ENCODE measurements around the gene WHRN.

Gene WHRN

DNA sequence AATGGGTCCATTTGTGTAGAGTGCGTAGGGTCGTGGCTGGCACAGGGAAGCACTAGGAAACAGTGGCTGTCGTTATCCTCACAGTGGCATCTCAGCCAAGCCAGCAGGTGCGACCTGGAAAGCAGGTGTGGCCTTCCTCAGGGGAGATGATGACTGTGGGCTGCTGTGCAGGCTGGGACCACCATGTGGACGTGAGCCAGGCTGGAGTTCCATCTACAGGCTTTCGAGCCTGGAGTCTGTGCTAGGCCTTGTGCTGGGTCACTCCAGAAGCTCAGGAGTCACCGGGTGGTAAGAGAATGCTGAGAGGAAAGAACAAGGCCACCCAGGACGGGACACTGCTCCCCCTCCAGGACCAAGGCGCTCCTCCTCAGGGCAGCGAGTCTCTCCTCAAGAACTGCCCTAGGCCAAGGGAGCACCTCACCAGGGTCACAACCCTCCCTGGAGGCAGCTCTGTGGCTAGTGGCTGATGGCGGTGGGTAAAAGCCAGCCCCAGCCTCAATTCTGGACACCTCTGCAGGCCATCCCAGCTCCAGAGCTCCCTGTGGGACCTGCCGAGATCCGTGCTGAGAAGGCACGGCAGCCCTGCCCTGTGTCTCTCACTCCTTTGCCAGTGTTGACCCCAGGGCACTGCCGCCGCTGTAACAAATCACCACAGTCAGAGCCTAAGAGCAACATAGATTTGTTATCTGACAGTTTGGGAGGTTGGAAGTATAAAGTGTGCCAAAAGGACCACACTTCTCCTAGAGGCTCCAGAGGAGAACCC is 36.0 kb downstream of the WHRN start:
- no peak for DNase-seq

- no peak for DNase-seq
These were observed 37.4 kb downstream of the WHRN start for GRCh38 chr9:114467910-114468309.

DNA sequence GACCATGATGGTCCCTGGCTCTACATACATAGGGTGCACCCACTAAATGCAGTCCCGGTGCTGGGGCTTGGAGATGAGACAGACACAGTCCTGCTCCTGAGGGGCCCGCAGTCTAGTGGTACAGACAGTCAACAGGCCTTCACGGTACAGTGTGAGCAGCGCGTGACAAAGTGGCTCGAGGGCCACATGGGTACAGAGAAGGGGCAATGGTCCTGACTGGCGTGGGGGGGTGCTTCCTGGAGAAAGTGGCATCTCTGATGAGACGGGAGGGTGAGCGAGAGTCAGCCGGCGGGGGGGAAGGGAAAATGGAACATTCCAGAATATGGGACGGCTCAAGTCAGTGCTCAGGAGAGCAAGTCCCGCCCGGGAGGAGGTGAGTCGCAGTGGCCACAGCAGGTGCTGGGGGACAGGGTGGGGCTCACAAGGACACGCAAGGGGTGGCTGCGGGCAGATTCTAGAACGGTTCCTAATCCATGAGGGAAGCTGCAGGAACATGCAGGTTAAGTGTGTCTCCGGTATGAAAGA is 38.0 kb downstream of the WHRN start:
- DNase-seq, result no peak

GRCh38 chr9:114465906-114466900 is 39.1 kb downstream of the WHRN start:
- DNase-seq, result no peak

DNA sequence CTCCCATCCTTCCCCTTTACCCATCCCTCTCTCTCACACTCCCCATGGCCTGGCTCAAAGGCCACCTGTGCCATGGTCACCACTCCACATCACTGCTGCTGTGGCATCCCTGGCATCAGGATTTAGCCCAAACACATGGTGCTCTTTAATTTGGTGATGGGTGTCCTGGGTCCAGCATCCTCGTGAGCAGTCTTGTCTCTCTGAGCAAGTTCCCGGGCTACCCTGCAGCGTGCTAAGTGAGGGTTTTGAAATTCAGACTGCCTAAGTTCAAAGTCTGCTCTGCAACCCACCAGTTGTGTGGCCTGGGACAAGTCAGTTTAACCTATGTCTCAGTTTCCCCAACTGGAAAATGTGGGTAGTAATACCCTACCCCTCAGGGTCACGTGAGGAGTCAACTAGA is 39.9 kb downstream of the WHRN start:
- no peak for DNase-seq

DNA sequence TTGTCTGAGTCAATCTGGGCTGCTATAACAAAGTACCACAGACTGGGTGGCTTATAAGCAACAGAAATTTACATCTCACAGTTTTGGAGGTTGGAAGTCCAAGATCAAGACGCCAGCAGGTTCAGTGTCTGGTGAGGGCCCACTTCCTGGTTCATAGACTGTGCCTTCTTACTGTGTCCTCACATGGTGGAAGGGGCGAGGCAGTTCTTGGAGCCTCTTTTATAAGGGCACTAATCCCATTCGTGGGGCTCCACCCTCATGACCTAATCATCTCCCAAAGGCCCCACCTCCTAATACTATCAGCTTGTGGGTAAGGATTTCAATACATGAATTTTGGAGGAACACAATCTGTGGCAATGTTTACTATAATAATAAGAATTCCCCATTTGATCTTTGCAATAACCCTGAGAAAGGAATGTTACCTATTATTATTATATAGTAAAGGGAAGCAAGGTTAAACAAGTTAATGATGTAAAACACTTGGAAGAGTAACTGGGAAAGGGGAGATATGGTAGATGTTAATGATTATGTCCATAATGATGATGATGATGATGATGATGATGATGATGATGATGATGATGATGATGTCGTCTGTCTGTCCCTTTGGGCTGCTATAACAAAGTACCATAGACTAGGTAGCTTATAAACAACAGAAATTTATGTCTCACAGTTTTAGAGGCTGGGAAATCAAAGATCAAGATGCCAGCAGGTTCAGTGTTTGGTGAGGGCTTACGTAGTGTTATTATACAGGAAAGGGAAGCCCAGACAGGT is 40.8 kb downstream of the WHRN start:
- DNase-seq, result no peak

- DNase-seq, result no peak
These were observed 42.5 kb downstream of the WHRN start for GRCh38 chr9:114462791-114463190.

- DNase-seq, result no peak
These were observed 43.8 kb downstream of the WHRN start for GRCh38 chr9:114461468-114461867.

DNA sequence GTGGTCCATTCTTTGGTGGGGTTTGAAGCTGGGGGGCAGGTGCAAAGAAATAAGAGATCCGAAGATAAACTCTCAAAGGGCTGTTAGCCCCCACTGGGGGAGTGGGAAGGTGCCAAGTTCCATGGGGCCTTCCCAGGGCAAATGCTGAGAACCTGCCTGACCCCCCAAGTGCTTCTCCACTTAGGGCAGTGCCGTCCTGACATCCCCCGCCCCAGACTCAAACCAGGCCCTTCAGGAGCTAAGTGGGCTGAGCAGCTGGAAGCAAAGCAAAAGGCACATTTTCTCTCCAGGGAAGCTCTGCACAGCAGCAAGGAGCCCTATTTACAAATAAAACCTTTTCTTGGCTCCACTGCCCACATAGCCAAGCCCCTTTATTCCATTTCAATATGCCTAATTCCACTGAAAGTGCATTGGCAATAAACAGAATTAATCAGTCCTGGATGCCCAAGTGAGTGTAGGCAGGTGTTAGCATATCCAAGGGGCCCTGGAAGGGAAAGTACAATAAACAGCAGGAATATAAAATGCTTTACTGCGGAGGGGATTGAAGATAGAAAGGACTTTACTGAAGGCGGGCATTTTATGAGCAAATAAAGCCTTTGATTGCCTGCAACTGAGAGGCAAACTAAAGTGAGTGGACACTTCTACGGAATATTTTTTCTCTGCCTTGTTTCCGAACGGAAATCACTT is 44.6 kb downstream of the WHRN start:
- no peak for DNase-seq

DNA sequence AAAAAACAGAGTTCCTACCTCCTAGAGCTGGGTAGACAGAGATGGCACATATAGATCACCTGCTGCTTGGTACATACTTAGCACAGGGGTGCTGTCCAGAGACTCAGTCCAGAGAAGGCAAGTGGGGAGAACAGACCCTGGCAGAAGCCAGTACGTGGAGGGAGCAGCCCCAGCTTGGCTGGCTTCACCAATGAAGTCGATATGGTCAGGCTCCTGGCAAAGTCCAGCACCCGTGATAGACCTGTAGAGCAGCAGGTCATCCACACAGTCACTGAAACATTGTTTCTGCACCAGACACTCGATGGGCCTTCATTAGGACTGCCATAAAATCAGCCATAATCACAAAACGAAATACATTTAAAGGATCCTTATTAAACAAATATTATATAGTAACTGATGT is 45.8 kb downstream of the WHRN start:
- no peak for DNase-seq

DNA sequence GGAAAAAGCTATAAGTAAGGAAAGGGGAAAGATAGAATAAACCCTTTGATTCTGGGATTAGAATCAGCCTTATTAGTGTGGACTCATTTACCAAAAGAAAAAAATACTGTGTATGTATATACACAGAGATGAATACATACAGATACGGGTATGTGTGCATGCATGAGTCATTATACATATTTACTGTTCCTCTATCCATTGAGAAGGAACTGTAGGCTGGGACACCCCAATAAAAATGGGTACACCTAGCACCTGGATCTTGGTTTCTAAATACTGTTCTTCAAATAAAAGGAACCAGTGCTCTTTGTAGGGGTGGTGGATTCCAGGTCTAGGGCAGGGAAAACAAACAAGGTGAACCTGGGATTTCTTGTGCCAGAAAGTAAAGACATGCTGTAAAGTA is 48.3 kb downstream of the WHRN start:
- no peak for DNase-seq

DNA sequence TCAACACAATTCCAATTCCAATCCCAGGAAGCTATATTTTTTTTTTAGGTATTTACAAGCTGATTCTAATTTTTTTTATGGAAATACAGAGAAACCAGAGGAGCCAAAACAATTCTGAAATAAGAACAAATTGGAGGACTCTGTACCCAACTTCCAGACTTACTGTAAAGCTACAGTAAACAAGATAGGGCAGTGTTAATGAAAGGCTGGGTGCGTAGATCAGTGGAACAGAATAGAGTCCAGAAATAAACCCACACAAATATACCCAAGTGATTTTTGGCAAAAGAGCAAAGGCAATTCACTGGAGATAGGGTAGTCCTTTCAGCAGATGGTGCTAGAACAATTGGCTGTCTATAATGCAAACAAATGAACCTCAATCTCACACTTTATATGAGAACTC is 50.6 kb downstream of the WHRN start:
- no peak for DNase-seq

GRCh38 chr9:114452219-114453165 is 52.8 kb downstream of the WHRN start:
- DNase-seq, result peak in 1 of 2 experiments; percentile 44

GRCh38 chr9:114451707-114452031 is 53.6 kb downstream of the WHRN start:
- DNase-seq, result no peak

- DNase-seq, result no peak
These were observed 54.2 kb downstream of the WHRN start for GRCh38 chr9:114450833-114451706.

- DNase-seq, result no peak
These were observed 55.1 kb downstream of the WHRN start for GRCh38 chr9:114450181-114450580.

- no peak for DNase-seq
These were observed 56.0 kb downstream of the WHRN start for GRCh38 chr9:114449236-114449635.

DNA sequence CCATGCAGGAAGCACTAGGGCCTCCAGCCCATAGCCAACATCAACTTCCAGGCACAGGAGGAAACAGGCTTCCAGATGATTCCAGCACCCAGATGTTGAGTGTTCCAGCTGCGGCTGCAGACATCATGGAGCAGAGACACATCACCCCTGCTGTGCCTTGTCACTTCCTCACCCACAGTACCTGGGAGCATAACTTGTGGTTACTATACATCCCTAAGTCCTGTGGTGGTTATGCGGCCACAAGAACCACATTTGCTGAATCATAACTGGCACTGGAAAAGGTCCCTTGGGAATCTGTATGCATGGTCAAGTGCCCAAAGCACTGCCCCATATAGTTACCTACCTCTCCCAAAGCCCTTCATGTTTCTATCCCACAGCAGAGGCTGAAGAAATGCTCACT is 56.6 kb downstream of the WHRN start:
- no peak for DNase-seq

- DNase-seq, result no peak
These were observed 58.4 kb downstream of the WHRN start for GRCh38 chr9:114446672-114447450.

All from NCI-H524 (cell line).